CD4-positive, alpha-beta T cell treated with Interleukin-2 at 100 ng/mL for 4 hours (primary cell): Measurements from ENCODE around the gene GPR137.

Source experiments
- DNase-seq: peaks from one replicate; pipeline ENCODE4 v3.0.0-alpha.2; 2020; ENCODE audit warnings: low spot score

Gene GPR137

GRCh38 chr11:64264371-64264852 lies 21.2 kb upstream of the GPR137 start:
- DNase-seq, result no peak

- DNase-seq, result no peak
Measured at GRCh38 chr11:64265176-64266160, 20.2 kb upstream of the GPR137 start.

- DNase-seq, result no peak
Measured at GRCh38 chr11:64266339-64266738, 19.3 kb upstream of the GPR137 start.

GRCh38 chr11:64267207-64267945 lies 18.3 kb upstream of the GPR137 start:
- DNase-seq, result no peak

- DNase-seq, result no peak
Measured at GRCh38 chr11:64268025-64268892, 17.4 kb upstream of the GPR137 start.

- DNase-seq, result peak; percentile 33
Measured at GRCh38 chr11:64268893-64269539, 16.6 kb upstream of the GPR137 start.

GRCh38 chr11:64269540-64270220 lies 16.0 kb upstream of the GPR137 start:
- DNase-seq, result peak; percentile 98

- DNase-seq, result no peak
Measured at GRCh38 chr11:64275031-64275800, 10.4 kb upstream of the GPR137 start.

- no peak for DNase-seq
Measured at GRCh38 chr11:64275841-64276240, 9.8 kb upstream of the GPR137 start.

- no peak for DNase-seq
Measured at GRCh38 chr11:64276653-64277431, 8.8 kb upstream of the GPR137 start.

GRCh38 chr11:64278576-64279190 lies 7.0 kb upstream of the GPR137 start:
- DNase-seq, result no peak

GRCh38 chr11:64281957-64282770 lies 3.5 kb upstream of the GPR137 start:
- no peak for DNase-seq

GRCh38 chr11:64283092-64283491 lies 2.6 kb upstream of the GPR137 start:
- no peak for DNase-seq

GRCh38 chr11:64284048-64284961 lies 1.3 kb upstream of the GPR137 start, which contains the start of gene BAD:
TSS of gene BAD (minus strand) at chr11:64284665. CDS start at chr11:64284368, 297 bp downstream.
- peak; percentile 94 for DNase-seq

GRCh38 chr11:64285885-64286800 lies 495 bp downstream of the GPR137 start:
- DNase-seq, result peak; percentile 19

- DNase-seq, result no peak
Measured at GRCh38 chr11:64286801-64287159, 1.1 kb downstream of the GPR137 start.
